Dedifferentiated amniotic fluid mesenchymal stem cell (primary cell): ENCODE measurements around the gene AGBL1.

ENCODE experiments used
- DNase-seq: peaks from one replicate; pipeline ENCODE4 v3.0.0-alpha.2; 2016; ENCODE audit errors: extremely low spot score

AGBL1 gene

DNA sequence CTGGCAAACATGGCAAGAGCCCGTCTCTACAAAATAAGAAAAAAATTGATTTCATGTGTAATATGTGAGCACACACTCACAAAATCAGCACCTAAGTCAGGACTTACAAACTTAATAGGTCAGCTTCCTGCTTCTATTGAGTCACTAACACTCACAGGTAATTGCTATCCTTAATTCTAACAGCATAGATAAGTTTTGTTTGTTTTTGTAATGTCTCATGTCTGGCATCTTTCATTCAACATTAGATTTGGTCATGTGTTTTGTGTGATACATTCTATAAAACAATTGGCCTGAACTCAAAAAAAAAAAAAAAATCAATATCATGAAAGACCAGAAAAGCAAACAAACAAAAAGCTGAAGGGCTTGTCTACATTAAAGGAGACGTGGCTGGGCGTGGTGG is 564.7 kb downstream of the AGBL1 start:
- no peak for DNase-seq

DNA sequence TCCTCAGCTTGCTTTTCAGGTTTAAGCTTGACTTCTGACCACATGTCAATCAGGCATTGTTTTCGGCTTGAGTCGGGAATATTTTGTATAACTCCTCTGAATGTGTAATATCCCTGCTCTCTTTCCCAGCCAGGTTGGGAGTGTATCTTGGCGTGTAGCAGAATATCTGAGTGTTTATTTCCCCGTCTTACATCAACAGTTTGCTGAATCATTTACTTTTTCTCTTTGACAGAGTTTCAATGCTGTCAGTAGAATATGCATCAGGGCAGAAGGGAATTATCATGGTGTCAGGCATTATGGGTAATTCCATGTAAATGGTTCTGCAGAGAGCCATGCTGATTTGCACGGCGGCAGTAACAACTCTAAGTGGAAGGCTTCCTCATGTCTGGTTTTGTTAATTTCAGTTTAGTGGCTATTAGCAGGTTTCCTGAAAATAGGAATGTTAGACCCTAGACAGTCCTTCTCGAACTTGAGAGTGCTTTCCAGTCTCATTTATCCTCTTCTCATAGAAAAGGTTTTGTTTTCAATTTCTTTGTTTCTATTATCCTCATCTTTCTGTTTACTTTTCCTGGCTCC is 566.3 kb downstream of the AGBL1 start:
- DNase-seq = no peak

DNA sequence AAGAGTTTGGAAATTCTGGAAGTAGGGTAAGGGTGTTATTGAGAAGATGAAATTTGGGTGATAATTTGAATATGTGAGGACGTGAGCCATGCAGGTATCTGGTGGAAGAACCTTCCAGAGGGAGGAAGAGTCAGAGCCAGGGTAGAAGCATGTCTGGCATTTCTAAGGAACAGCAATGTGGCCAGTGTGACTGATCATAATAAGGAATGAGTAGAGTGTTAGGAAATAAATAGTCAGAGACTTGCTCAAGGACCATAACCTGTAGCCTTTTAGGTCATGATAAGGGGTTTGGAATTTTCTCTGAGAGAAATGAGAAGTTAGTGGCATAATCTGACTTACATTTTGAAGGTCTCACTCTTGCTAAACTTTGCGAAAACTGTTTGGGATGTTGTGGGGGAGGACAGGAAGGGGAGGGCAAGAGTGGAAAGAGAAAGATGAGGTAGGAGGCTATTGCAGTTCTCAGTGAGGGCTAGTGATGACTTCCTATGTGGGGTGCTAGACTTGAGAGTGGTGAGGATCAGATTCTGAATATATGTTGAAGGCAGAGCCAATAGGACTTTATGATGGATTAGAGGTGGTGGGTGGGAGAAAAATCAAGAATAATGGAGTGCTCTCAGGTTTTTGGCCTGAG is 568.3 kb downstream of the AGBL1 start:
- DNase-seq = no peak

- DNase-seq = no peak
Measured at GRCh38 chr15:86649277-86649676, 569.6 kb downstream of the AGBL1 start.

DNA sequence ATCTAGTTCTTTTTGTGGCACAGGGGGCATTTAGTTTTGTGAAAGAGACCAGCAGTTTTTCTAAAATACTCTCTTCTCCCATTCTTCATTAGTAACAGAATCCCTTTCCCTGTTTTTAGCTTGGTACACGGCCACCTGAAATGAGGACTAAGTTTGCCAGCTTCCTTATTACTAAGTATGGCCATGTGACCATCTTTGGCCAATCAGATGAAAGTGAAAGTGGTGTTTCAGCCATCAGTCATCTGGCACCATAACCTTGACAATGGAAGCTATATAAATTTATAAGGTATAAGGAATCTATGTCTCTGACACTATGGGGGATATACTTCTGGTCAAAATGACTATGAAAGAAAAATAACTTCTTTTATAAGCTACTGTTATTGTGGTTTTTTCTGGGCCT is 570.4 kb downstream of the AGBL1 start:
- DNase-seq = no peak

- DNase-seq = no peak
Measured at GRCh38 chr15:86653344-86654197, 573.9 kb downstream of the AGBL1 start.

GRCh38 chr15:86654501-86654900 is 574.8 kb downstream of the AGBL1 start:
- DNase-seq = no peak

- DNase-seq = no peak
Measured at GRCh38 chr15:86657305-86657704, 577.6 kb downstream of the AGBL1 start.

- DNase-seq = no peak
Measured at GRCh38 chr15:86659724-86660411, 580.2 kb downstream of the AGBL1 start.

- no peak for DNase-seq
Measured at GRCh38 chr15:86661580-86661979, 581.9 kb downstream of the AGBL1 start.

DNA sequence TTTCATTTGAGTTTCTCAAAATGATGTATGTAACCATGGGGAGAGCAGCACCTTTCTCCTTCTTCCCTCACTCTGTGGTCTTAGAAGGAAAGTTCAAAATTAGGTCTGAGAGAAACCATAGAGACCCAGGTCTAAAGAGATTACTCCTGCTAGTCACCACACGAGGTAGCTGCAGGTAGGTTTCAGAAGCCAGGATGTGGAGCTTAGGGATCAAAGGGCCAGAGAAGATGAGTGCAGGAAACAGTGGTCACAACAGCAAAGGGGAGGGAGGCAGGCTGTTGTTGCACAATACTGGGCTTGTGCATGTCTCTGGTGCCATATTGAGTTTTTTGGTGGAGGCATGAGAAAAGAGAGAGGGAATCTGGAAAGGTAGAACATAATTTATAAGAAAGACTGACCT is 583.6 kb downstream of the AGBL1 start:
- no peak for DNase-seq

- no peak for DNase-seq
Measured at GRCh38 chr15:86663979-86664378, 584.3 kb downstream of the AGBL1 start.

DNA sequence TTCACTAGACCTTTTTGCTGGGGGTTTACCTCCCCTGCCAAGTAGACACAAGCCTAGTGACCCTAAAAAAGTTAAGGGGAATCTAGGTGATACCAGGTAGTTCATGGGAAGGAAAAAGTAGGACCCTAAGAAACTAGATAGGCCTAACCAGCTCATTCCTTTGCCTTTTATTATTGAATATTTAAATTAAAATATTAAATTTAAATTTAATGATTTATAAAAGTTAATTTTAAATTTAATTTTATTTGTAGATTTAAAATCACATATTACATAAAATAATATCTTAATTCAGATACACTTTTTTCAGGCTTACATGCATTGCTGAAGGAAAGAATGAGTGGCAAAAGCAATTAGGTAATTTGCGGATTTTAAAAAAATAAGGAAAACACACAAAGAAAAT is 584.9 kb downstream of the AGBL1 start:
- DNase-seq = no peak

DNA sequence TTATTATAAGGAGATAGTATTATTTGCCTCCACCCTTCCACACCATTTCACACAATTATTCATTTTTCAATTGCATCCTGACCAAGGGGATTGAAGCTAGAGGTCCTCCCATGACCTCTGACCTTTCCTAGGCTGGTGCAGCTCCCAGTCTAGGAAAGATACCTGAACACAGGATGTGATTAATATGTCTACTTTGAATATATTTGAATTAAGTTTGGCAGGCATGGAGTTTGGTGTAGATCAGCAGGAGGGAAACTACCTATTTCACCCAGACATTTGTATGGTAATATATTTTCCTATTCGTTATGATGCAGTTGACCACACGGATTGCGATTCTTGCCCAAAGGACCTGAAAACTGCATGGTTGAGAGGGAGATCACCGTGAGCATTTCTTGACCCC is 596.3 kb downstream of the AGBL1 start:
- no peak for DNase-seq

DNA sequence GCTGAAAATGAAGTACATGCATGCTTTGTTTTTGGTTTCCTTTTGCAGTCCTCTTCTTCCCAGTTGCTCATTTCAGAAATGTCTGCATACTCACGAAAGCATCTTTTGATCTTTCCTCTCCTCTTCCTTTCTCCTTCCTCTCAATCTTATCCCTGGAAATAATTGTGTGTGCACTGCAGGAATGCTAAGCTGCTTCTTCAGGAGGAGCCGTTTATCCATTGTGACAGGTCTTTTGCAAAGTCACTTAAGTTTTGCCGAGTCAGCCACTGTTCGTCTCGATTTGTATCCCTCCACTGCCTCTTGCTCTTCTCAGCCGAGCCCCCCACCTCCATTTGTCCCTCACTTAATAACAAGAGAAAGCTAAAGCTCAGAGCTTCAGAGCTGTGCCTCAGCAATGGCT is 597.6 kb downstream of the AGBL1 start:
- no peak for DNase-seq

- no peak for DNase-seq
Measured at GRCh38 chr15:86685263-86685662, 605.6 kb downstream of the AGBL1 start.

- DNase-seq = no peak
Measured at GRCh38 chr15:86689006-86689405, 609.3 kb downstream of the AGBL1 start.

DNA sequence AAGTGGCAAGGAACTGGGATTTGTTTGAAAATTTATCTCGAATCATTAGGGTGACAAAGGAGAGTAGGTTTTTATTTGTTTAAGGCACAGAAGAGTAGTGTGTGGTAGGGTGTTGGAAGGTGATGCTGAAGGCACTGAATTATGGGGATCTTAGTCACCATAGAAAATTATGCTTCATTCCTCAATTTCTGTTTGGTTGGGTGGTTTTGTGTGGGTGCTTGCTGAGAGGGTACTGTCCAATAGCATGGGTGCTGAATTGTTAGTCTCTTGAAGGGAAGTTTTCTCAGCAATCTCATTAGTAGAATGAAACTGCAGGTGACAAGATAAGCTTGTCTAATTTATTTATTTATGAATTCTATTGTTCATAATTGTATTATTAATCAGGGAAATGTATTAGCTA is 610.9 kb downstream of the AGBL1 start:
- no peak for DNase-seq

GRCh38 chr15:86691091-86691663 is 611.5 kb downstream of the AGBL1 start:
- DNase-seq = no peak

- no peak for DNase-seq
Measured at GRCh38 chr15:86700864-86701610, 621.4 kb downstream of the AGBL1 start.

DNA sequence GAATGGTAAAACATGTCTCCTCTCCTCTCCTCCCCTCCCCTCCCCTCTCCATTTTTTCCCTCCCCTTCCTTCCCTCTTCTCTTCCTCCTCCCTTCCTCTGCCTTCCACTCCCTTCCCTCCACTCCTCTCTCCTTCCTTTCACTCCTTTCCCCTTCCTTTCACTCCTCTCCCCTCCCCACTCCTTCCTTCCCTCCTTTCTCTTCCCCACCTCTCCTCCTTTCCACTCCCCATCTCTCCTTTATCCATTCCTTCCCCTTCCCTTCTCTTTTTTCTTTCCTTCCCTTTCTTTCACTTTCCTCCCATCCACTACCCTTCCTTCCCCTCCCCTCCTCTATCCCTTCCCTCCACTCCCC is 621.9 kb downstream of the AGBL1 start:
- no peak for DNase-seq

GRCh38 chr15:86706813-86707212 is 627.1 kb downstream of the AGBL1 start:
- no peak for DNase-seq
